ENCODE measurements around the gene RIC3. TPM values are rescaled to one million over a fixed set of nuclear protein-coding genes. Genes with fewer than 3 reads are reported as not detected.
A peak's percentile ranks its signal among the peaks of the same experiment; 100 is the strongest.

The RIC3 gene
- total and polyA plus RNA-seq, 5 donors from 2014 or later: 1.5 to 23.8 (median 3.1) TPM

DNA sequence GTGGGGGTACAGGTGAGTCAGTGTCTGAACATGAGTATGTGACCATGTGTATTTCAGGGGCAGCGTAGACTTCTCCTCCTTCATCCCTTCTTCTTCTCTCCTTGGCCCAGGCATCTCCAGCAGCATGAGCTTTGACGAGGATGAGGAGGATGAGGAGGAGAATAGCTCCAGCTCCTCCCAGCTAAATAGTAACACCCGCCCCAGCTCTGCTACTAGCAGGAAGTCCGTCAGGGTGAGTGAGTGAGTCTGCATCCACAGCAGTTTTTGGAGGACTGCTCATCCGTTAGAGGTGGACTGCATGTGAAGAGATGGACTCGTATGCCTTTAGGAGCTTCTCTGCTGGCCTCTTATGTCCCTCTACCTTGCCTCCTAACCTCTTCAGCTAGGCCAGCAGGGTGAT is 72.2 kb downstream of the RIC3 start:
- no peaks in the 10 kb centered on the region for H3K9me3 ChIP-seq (ENCODE audit: control insufficient read depth in 2 of 2, low read length in 2 of 2)
- no peak overlapping the region for H3K4me3 ChIP-seq (ENCODE audit: low read depth, low read length)
- DNase-seq (no peak), ATAC-seq (ENCODE audit: low read depth in 2 of 2) (no peak)
- no peak overlapping the region for H3K27ac ChIP-seq (ENCODE audit: insufficient read depth, low read length, poor library complexity, severe bottlenecking)
- H3K4me3 Mint-ChIP-seq: no peak overlapping the region
- H3K36me3 Mint-ChIP-seq: no peaks in the 10 kb centered on the region
- no peaks in the 10 kb centered on the region for H3K27me3 Mint-ChIP-seq
- peaks cover 0 to 3% (median 0%) of the 10 kb centered on the region in 4 donors for H3K4me1 Mint-ChIP-seq
- H3K27ac Mint-ChIP-seq: peak overlapping the region in 1 of 3 donors; percentile 5
- no peaks in the 10 kb centered on the region for H3K9me3 Mint-ChIP-seq
- H3K4me1 ChIP-seq (ENCODE audit: control insufficient read depth, insufficient read depth, low read length, poor library complexity, severe bottlenecking): no peaks in the 10 kb centered on the region
- no peaks in the 10 kb centered on the region for H3K36me3 ChIP-seq (ENCODE audit: control insufficient read depth, insufficient read depth, low read length)
- H3K27me3 ChIP-seq (ENCODE audit: control insufficient read depth, insufficient read depth, low read length): no peaks in the 10 kb centered on the region

GRCh38 chr11:8095806-8096522 is 72.9 kb downstream of the RIC3 start:
- Histone ChIP-seq H3K36me3 (ENCODE audit: control insufficient read depth, insufficient read depth, low read length) (no peaks in the 10 kb centered on the region), H3K9me3 (ENCODE audit: control insufficient read depth in 2 of 2, low read length in 2 of 2) (no peaks in the 10 kb centered on the region), H3K4me3 (ENCODE audit: low read depth, low read length) (no peak overlapping the region), H3K27me3 (ENCODE audit: control insufficient read depth, insufficient read depth, low read length) (no peaks in the 10 kb centered on the region), H3K4me1 (ENCODE audit: control insufficient read depth, insufficient read depth, low read length, poor library complexity, severe bottlenecking) (no peaks in the 10 kb centered on the region), H3K27ac (ENCODE audit: insufficient read depth, low read length, poor library complexity, severe bottlenecking) (no peak overlapping the region)
- Mint-ChIP-seq H3K9me3 (no peaks in the 10 kb centered on the region), H3K4me3 (no peak overlapping the region), H3K27me3 (no peaks in the 10 kb centered on the region), H3K36me3 (no peaks in the 10 kb centered on the region), H3K4me1 (peaks cover 0 to 3% (median 0%) of the 10 kb centered on the region in 4 donors), H3K27ac (peak overlapping the region in 2 of 3 donors; percentile 5 to 23)
- ATAC-seq (ENCODE audit: low read depth in 2 of 2): no peak
- DNase-seq: no peak

DNA sequence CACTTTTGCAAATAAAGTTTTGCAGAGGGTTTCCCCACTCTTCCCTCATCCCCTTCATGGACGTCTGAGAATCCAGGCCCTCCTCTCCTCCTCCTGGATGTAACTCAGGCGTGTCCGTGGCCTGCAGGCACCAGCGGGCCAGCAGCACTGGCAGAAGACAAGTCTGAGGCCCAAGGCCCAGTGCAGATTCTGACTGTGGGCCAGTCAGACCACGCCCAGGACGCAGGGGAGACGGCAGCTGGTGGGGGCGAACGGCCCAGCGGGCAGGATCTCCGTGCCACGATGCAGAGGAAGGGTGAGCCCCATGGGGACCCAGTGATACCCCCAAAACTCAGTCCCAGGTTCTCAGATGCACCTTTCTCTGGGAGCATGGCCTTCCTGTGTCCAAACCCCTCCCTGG is 73.5 kb downstream of the RIC3 start:
- H3K4me1 Mint-ChIP-seq: peaks cover 0 to 3% (median 0%) of the 10 kb centered on the region in 4 donors
- Histone ChIP-seq H3K9me3 (ENCODE audit: control insufficient read depth in 2 of 2, low read length in 2 of 2) (no peaks in the 10 kb centered on the region), H3K27me3 (ENCODE audit: control insufficient read depth, insufficient read depth, low read length) (no peaks in the 10 kb centered on the region), H3K27ac (ENCODE audit: insufficient read depth, low read length, poor library complexity, severe bottlenecking) (no peak overlapping the region), H3K36me3 (ENCODE audit: control insufficient read depth, insufficient read depth, low read length) (no peaks in the 10 kb centered on the region), H3K4me1 (ENCODE audit: control insufficient read depth, insufficient read depth, low read length, poor library complexity, severe bottlenecking) (no peaks in the 10 kb centered on the region), H3K4me3 (ENCODE audit: low read depth, low read length) (no peak overlapping the region)
- no peaks in the 10 kb centered on the region for H3K36me3 Mint-ChIP-seq
- no peak for DNase-seq
- no peaks in the 10 kb centered on the region for H3K27me3 Mint-ChIP-seq
- no peaks in the 10 kb centered on the region for H3K9me3 Mint-ChIP-seq
- no peak overlapping the region for H3K4me3 Mint-ChIP-seq
- no peak for ATAC-seq (ENCODE audit: low read depth in 2 of 2)
- H3K27ac Mint-ChIP-seq: peak overlapping the region in 1 of 3 donors; percentile 2

DNA sequence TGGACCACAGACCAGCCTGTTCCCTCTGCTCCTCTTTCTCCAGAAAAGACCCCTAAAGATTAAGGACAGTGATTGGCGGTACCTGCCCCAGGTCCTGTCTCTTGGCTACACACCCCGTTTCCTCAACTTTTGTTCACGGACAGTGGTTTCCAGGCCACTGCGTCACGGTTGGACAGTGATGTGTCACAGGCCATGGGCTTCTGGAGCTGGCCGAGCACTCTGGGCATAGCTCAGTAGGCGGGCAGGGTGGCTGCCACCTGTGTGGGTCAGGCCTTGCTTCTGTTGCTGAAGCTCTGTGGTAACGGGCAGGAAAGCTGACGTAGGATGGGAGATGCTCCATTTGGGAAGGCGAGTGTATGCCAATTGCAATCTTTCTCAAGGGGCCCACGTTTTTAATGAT is 74.2 kb downstream of the RIC3 start:
- DNase-seq: no peak

DNA sequence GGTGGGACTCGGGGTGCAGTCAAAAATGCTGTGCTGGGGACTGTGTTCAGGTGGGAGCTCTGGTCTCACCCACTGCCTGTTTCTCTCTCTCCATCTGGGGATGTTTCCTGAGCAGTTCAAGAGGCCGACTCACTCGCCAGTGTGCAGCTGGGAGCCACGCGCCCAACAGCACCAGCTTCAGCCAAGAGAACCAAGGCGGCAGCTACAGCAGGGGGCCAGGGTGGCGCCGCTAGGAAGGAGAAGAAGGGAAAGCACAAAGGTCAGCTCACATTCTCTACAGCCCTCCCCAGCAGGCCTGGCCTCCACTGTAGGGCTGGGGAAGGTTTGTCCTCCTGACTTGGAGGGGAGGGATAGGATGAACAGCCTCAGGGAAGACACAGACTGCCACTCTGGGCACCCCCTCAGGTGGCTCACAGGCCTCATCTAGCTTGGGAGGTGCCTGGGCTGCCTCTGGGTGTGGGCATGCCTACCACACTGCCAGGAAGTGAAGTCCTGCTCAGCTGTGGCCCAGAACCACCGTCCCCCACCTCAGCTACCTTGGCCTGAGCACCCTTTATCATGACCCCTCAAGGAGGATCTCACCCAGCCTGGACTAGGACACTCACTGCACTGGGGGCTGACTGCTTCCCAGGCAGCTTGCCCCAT is 74.8 kb downstream of the RIC3 start:
- H3K36me3 ChIP-seq (ENCODE audit: control insufficient read depth, insufficient read depth, low read length): no peaks in the 10 kb centered on the region
- no peaks in the 10 kb centered on the region for H3K27me3 ChIP-seq (ENCODE audit: control insufficient read depth, insufficient read depth, low read length)
- ATAC-seq (ENCODE audit: low read depth in 2 of 2): no peak
- no peak overlapping the region for H3K4me3 ChIP-seq (ENCODE audit: low read depth, low read length)
- H3K27ac ChIP-seq (ENCODE audit: insufficient read depth, low read length, poor library complexity, severe bottlenecking): no peak overlapping the region
- no peaks in the 10 kb centered on the region for H3K4me1 ChIP-seq (ENCODE audit: control insufficient read depth, insufficient read depth, low read length, poor library complexity, severe bottlenecking)
- H3K9me3 ChIP-seq (ENCODE audit: control insufficient read depth in 2 of 2, low read length in 2 of 2): no peaks in the 10 kb centered on the region
- Mint-ChIP-seq H3K27ac (no peak overlapping the region), H3K27me3 (no peaks in the 10 kb centered on the region), H3K4me1 (peaks cover 0 to 3% (median 0%) of the 10 kb centered on the region in 4 donors), H3K4me3 (no peak overlapping the region), H3K9me3 (no peaks in the 10 kb centered on the region), H3K36me3 (no peaks in the 10 kb centered on the region)
- no peak for DNase-seq

More for the DNA sequence above, 74.2 kb downstream of the RIC3 start:
- Mint-ChIP-seq H3K27me3 (no peaks in the 10 kb centered on the region), H3K4me3 (no peak overlapping the region), H3K27ac (no peak overlapping the region), H3K36me3 (no peaks in the 10 kb centered on the region), H3K4me1 (peaks cover 0 to 3% (median 0%) of the 10 kb centered on the region in 4 donors), H3K9me3 (no peaks in the 10 kb centered on the region)
- ATAC-seq (ENCODE audit: low read depth in 2 of 2): no peak
- H3K9me3 ChIP-seq (ENCODE audit: control insufficient read depth in 2 of 2, low read length in 2 of 2): no peaks in the 10 kb centered on the region
- no peak overlapping the region for H3K27ac ChIP-seq (ENCODE audit: insufficient read depth, low read length, poor library complexity, severe bottlenecking)
- no peaks in the 10 kb centered on the region for H3K27me3 ChIP-seq (ENCODE audit: control insufficient read depth, insufficient read depth, low read length)
- H3K4me1 ChIP-seq (ENCODE audit: control insufficient read depth, insufficient read depth, low read length, poor library complexity, severe bottlenecking): no peaks in the 10 kb centered on the region
- no peaks in the 10 kb centered on the region for H3K36me3 ChIP-seq (ENCODE audit: control insufficient read depth, insufficient read depth, low read length)
- no peak overlapping the region for H3K4me3 ChIP-seq (ENCODE audit: low read depth, low read length)

DNA sequence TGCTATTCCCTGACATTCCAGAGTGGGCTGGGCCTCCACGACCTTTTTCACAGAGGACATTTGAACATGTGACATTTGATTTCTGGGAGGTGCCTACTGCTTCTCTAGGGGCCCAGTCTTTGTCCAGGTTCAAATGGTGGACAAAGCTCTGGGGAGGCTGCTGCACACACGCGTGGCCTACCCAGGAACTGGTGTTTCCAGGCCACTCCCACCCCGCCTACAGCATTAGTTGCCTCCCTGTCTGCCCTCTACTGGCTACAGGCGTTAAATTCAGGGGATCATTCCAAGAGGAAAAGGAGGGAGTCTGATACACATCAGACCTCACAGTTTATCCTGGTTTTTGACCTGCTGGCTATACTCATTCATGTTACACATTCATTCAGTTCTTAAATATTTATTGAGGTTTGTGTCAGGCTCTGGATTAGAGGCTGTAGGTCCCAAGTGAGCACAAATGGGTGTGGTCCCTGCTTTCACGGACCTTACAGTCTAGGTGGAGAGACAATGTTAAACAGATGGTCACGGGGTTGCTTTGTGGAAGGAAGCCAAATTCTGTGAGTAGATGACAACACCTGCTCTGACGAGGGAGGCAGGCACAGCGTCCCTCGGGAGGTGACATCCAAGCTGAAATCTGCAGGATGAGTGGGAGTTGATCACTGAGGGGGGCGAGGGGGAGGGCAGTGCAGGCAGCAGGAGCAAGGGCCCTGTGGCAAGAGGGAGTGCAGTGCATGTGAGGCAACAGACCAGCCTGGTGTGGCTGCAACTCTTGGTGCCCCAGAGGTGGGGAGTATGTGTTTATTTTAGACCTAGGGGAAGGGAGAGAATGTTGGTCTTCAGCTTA is 76.0 kb downstream of the RIC3 start:
- H3K27me3 Mint-ChIP-seq: no peaks in the 10 kb centered on the region
- H3K4me1 ChIP-seq (ENCODE audit: control insufficient read depth, insufficient read depth, low read length, poor library complexity, severe bottlenecking): no peaks in the 10 kb centered on the region
- no peak overlapping the region for H3K27ac ChIP-seq (ENCODE audit: insufficient read depth, low read length, poor library complexity, severe bottlenecking)
- no peak overlapping the region for H3K4me3 Mint-ChIP-seq
- no peak overlapping the region for H3K4me3 ChIP-seq (ENCODE audit: low read depth, low read length)
- no peaks in the 10 kb centered on the region for H3K36me3 ChIP-seq (ENCODE audit: control insufficient read depth, insufficient read depth, low read length)
- H3K36me3 Mint-ChIP-seq: no peaks in the 10 kb centered on the region
- H3K27me3 ChIP-seq (ENCODE audit: control insufficient read depth, insufficient read depth, low read length): no peaks in the 10 kb centered on the region
- no peaks in the 10 kb centered on the region for H3K9me3 ChIP-seq (ENCODE audit: control insufficient read depth in 2 of 2, low read length in 2 of 2)
- DNase-seq (peak in 1 of 3 donors; percentile 40), ATAC-seq (ENCODE audit: low read depth in 2 of 2) (no peak)
- peaks cover 0 to 3% (median 0%) of the 10 kb centered on the region in 4 donors for H3K4me1 Mint-ChIP-seq
- H3K27ac Mint-ChIP-seq: no peak overlapping the region
- no peaks in the 10 kb centered on the region for H3K9me3 Mint-ChIP-seq

DNA sequence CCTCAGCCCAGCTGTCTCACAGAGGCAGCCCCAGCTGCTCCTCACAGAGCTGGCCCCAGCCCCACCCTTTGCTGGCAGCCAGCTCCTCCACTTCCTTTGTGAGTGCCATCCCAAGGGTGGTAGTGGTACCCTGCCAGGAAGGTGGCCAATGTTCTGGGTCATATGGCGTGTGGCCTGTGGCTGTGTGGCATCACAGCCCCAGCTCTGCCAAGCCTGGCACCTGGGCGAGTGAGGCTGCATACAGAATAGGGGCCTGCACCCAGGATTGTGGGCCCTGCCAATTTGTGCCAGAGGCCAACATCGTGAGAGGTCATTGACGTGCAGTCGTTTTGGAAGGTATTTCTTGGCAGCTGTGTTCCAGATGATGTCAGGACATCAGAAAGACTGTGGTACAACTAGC is 77.1 kb downstream of the RIC3 start:
- DNase-seq (no peak), ATAC-seq (ENCODE audit: low read depth in 2 of 2) (no peak)
- Histone ChIP-seq H3K4me1 (ENCODE audit: control insufficient read depth, insufficient read depth, low read length, poor library complexity, severe bottlenecking) (no peaks in the 10 kb centered on the region), H3K27ac (ENCODE audit: insufficient read depth, low read length, poor library complexity, severe bottlenecking) (no peak overlapping the region), H3K27me3 (ENCODE audit: control insufficient read depth, insufficient read depth, low read length) (no peaks in the 10 kb centered on the region), H3K4me3 (ENCODE audit: low read depth, low read length) (no peak overlapping the region), H3K9me3 (ENCODE audit: control insufficient read depth in 2 of 2, low read length in 2 of 2) (no peaks in the 10 kb centered on the region), H3K36me3 (ENCODE audit: control insufficient read depth, insufficient read depth, low read length) (no peaks in the 10 kb centered on the region)
- no peaks in the 10 kb centered on the region for H3K27me3 Mint-ChIP-seq
- H3K4me3 Mint-ChIP-seq: no peak overlapping the region
- H3K4me1 Mint-ChIP-seq: peaks cover 0 to 3% (median 0%) of the 10 kb centered on the region in 4 donors
- no peak overlapping the region for H3K27ac Mint-ChIP-seq
- H3K9me3 Mint-ChIP-seq: no peaks in the 10 kb centered on the region
- H3K36me3 Mint-ChIP-seq: no peaks in the 10 kb centered on the region
